GM12878 (cell line): Measurements from ENCODE around the gene FILIP1L.

Experiments
- ATF2 ChIP-seq: IDR thresholded peaks from 2 replicates; pipeline ENCODE4 v1.6.1; 2012; ENCODE audit warnings: low read length, inconsistent platforms
- ATF3 ChIP-seq: IDR thresholded peaks from 2 replicates; pipeline ENCODE4 v1.6.1; 2011; ENCODE audit warnings: low read depth, mild to moderate bottlenecking, low read length, moderate library complexity, borderline replicate concordance; ENCODE audit errors: extremely low read depth
- BCLAF1 ChIP-seq: fragments of 450-650 bp; IDR thresholded peaks from 2 replicates; pipeline ENCODE4 v1.6.1; 2017; ENCODE audit warnings: antibody characterized with exemption, mild to moderate bottlenecking, moderate library complexity
- CEBPB ChIP-seq, 2 experiments: fragments of 150-350 bp in 1 of 2; IDR thresholded peaks; 2 replicates each; pipeline ENCODE4 v1.6.1; 2012 to 2014; ENCODE audit warnings: low read depth in 2 of 2, low read length in 2 of 2, borderline replicate concordance in 1 of 2, inconsistent platforms in 1 of 2
- LARP7 ChIP-seq: fragments of 450-650 bp; IDR thresholded peaks from 2 replicates; pipeline ENCODE4 v1.6.1; 2017; ENCODE audit warnings: mild to moderate bottlenecking
- MXI1 ChIP-seq: fragments of 150-350 bp; IDR thresholded peaks from 2 replicates; pipeline ENCODE4 v1.6.1; 2011; ENCODE audit warnings: low read depth, mild to moderate bottlenecking, inconsistent platforms, low read length, improper control_type of control experiment
- SUPT20H ChIP-seq: IDR thresholded peaks from 2 replicates; pipeline ENCODE4 v1.6.1; 2011; ENCODE audit warnings: low read depth, mild to moderate bottlenecking, low read length, moderate library complexity, borderline replicate concordance; ENCODE audit not compliant: control insufficient read depth
- TF ChIP-seq, protein P1 (sequence below), 3 experiments: IDR thresholded peaks in 2 of 3; conservative IDR thresholded peaks in 1 of 3; 2 replicates each; pipeline ENCODE4 v1.5.1; 2011; ENCODE audit warnings: low read depth in 3 of 3, low read length in 3 of 3, mild to moderate bottlenecking in 3 of 3, control low read depth in 2 of 3, moderate library complexity in 2 of 3, inconsistent platforms in 1 of 3, mixed read lengths in 1 of 3; ENCODE audit not compliant: control insufficient read depth in 2 of 3, insufficient read depth in 1 of 3; ENCODE audit errors: extremely low read depth in 1 of 3

DNA sequence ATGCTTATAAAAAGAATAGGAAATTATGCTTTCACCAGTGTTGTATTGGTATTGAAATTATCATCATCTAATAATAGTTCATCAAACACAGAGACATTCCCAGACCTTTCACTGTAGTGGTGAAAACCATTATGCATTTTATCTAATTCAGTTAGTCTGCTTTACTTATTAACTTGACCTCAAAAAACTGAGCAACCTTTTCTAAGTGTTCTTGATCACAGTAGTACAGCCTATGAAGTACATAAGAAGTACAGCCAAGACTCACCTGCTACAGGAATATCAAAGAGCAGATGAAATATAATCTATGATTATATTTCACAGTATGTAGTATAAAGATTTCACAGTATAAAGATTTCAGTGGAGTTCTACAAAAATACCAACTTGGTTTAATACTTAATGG lies 75.2 kb downstream of the FILIP1L start:
- TF ChIP-seq LARP7: no peak
- TF ChIP-seq, protein P1, sequence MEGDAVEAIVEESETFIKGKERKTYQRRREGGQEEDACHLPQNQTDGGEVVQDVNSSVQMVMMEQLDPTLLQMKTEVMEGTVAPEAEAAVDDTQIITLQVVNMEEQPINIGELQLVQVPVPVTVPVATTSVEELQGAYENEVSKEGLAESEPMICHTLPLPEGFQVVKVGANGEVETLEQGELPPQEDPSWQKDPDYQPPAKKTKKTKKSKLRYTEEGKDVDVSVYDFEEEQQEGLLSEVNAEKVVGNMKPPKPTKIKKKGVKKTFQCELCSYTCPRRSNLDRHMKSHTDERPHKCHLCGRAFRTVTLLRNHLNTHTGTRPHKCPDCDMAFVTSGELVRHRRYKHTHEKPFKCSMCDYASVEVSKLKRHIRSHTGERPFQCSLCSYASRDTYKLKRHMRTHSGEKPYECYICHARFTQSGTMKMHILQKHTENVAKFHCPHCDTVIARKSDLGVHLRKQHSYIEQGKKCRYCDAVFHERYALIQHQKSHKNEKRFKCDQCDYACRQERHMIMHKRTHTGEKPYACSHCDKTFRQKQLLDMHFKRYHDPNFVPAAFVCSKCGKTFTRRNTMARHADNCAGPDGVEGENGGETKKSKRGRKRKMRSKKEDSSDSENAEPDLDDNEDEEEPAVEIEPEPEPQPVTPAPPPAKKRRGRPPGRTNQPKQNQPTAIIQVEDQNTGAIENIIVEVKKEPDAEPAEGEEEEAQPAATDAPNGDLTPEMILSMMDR (IDR thresholded peaks at IDR 0.05 in 2 of 3, conservative IDR thresholded peaks at IDR 0.05 in 1 of 3; ENCODE audit: control insufficient read depth in 2 of 3, extremely low read depth in 1 of 3, insufficient read depth in 1 of 3, low read depth in 3 of 3, low read length in 3 of 3): no peak
- TF ChIP-seq ATF2: no peak
- no peak for TF ChIP-seq ATF3
- TF ChIP-seq CEBPB (IDR thresholded peaks at IDR 0.05; ENCODE audit: borderline replicate concordance in 1 of 2, low read depth in 2 of 2, low read length in 2 of 2): no peak
- TF ChIP-seq BCLAF1: no peak
- no peak for TF ChIP-seq SUPT20H
- no peak for TF ChIP-seq MXI1
